DND-41 (cell line): ENCODE data around the gene AVPR1A.

Source experiments
- ATAC-seq: fragments of 200-7000 bp; cut with Tn5 transposase; 3 replicates; pipeline ENCODE4 v1.9.1; 2021; ENCODE audit warnings: low read depth; ENCODE audit not compliant: insufficient read depth
- DNase-seq: peaks from one replicate; pipeline ENCODE4 v3.0.0-alpha.2; 2020
- H2AFZ ChIP-seq: 2 replicates; pipeline ENCODE4 v1.6.0; 2012; ENCODE audit warnings: low read depth, low read length
- H3K27ac ChIP-seq: 2 replicates; pipeline ENCODE4 v1.5.1; 2012; ENCODE audit warnings: low read length, inconsistent platforms
- H3K27me3 ChIP-seq: fragments of 200-600 bp; sonication (generic); 2 replicates; pipeline ENCODE4 v1.6.0; 2012; ENCODE audit warnings: low read length, mild to moderate bottlenecking, inconsistent platforms; ENCODE audit not compliant: insufficient read depth, poor library complexity
- H3K36me3 ChIP-seq: 2 replicates; pipeline ENCODE4 v1.5.1; 2012; ENCODE audit warnings: low read length, inconsistent platforms; ENCODE audit not compliant: insufficient read depth
- H3K4me1 ChIP-seq: 2 replicates; pipeline ENCODE4 v1.5.1; 2012; ENCODE audit warnings: mild to moderate bottlenecking, low read length; ENCODE audit not compliant: insufficient read depth
- H3K4me2 ChIP-seq: 2 replicates; pipeline ENCODE4 v1.6.0; 2012; ENCODE audit warnings: mild to moderate bottlenecking, moderate library complexity, low read length, inconsistent platforms; ENCODE audit not compliant: insufficient read depth
- H3K4me3 ChIP-seq, 2 experiments: fragments of 200-600 bp in 1 of 2; shearing (Covaris generic) in 1 of 2; 2 replicates each; pipeline ENCODE4 v1.5.1; 2012 to 2016; ENCODE audit warnings: inconsistent platforms in 2 of 2, low read length in 2 of 2, mild to moderate bottlenecking in 2 of 2, low read depth in 1 of 2, moderate library complexity in 1 of 2
- H3K79me2 ChIP-seq: 2 replicates; pipeline ENCODE4 v1.6.0; 2012; ENCODE audit warnings: low read length, inconsistent platforms; ENCODE audit not compliant: insufficient read depth
- H3K9ac ChIP-seq: 2 replicates; pipeline ENCODE4 v1.6.0; 2012; ENCODE audit warnings: low read depth, mild to moderate bottlenecking, inconsistent platforms, low read length, moderate library complexity
- H3K9me3 ChIP-seq: 2 replicates; pipeline ENCODE4 v1.5.1; 2012; ENCODE audit warnings: low read length, moderate library complexity, mild to moderate bottlenecking, inconsistent platforms; ENCODE audit not compliant: insufficient read depth, severe bottlenecking
- H4K20me1 ChIP-seq: 2 replicates; pipeline ENCODE4 v1.6.0; 2012; ENCODE audit warnings: low read length; ENCODE audit not compliant: insufficient read depth
- EZH2 ChIP-seq: IDR thresholded peaks from 3 replicates; pipeline ENCODE4 v1.6.1; 2012; ENCODE audit warnings: borderline replicate concordance, low read depth, mild to moderate bottlenecking, moderate library complexity, low read length, inconsistent platforms; ENCODE audit not compliant: severe bottlenecking
- TF ChIP-seq, protein P1 (sequence below): IDR thresholded peaks from 2 replicates; pipeline ENCODE4 v1.5.1; 2012; ENCODE audit warnings: borderline replicate concordance, low read length, moderate library complexity, mild to moderate bottlenecking; ENCODE audit not compliant: poor library complexity, severe bottlenecking; ENCODE audit errors: extremely low read depth

Gene AVPR1A

DNA sequence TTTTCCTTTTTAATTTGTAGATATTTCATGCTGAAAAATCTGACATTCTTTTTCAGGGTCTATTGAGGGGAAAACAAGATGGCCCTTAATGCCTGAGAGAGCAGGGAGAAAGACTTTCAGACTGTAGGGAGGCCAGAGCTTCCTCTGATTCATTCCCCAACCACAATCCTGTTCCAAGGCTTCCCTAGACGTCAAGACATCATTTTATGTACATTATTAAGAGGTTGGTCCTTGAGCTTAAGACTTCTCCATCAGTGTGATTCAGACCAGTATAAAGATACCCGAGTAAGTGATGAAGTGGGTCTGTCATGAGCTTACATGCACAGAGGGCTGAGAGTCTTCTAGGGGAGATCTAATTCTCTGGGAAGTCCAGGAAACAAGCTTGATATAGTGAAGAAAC, 57.3 kb downstream of the AVPR1A start:
- H3K27me3 ChIP-seq = peaks cover 3% of the 10 kb centered on the region
- H3K4me2 ChIP-seq = no peak overlapping the region
- no peaks in the 10 kb centered on the region for H4K20me1 ChIP-seq
- no peaks in the 10 kb centered on the region for H3K79me2 ChIP-seq
- H3K9me3 ChIP-seq = no peaks in the 10 kb centered on the region
- H3K27ac ChIP-seq = no peak overlapping the region
- H3K4me1 ChIP-seq = no peaks in the 10 kb centered on the region
- ATAC-seq (no peak), DNase-seq (no peak)
- H2AFZ ChIP-seq = no peak overlapping the region
- H3K9ac ChIP-seq = no peak overlapping the region
- TF ChIP-seq, protein P1, sequence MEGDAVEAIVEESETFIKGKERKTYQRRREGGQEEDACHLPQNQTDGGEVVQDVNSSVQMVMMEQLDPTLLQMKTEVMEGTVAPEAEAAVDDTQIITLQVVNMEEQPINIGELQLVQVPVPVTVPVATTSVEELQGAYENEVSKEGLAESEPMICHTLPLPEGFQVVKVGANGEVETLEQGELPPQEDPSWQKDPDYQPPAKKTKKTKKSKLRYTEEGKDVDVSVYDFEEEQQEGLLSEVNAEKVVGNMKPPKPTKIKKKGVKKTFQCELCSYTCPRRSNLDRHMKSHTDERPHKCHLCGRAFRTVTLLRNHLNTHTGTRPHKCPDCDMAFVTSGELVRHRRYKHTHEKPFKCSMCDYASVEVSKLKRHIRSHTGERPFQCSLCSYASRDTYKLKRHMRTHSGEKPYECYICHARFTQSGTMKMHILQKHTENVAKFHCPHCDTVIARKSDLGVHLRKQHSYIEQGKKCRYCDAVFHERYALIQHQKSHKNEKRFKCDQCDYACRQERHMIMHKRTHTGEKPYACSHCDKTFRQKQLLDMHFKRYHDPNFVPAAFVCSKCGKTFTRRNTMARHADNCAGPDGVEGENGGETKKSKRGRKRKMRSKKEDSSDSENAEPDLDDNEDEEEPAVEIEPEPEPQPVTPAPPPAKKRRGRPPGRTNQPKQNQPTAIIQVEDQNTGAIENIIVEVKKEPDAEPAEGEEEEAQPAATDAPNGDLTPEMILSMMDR = no peak
- TF ChIP-seq EZH2 = no peak
- no peak overlapping the region for H3K4me3 ChIP-seq
- no peaks in the 10 kb centered on the region for H3K36me3 ChIP-seq

DNA sequence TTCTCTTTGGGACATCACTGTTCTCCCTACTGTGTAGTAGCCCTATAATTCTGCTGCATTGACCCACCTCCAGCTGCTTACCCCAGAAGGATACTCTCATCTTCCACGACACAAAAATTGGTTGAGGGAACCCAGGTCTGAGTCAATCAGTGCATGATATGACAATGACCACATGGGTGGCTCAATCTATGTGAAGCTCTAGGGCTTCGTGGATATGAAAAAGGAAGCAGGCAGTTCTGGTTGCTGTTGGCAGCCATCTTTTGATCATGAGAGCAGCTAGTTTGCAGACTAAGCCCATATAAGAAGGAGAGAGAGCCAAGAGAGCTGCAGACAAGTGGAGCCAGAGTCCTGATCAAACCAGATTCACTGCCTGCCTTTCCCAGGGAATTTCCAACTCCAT, 57.9 kb downstream of the AVPR1A start:
- Histone ChIP-seq H3K4me1 (no peaks in the 10 kb centered on the region), H3K27me3 (peaks cover 3% of the 10 kb centered on the region), H3K4me2 (no peak overlapping the region), H4K20me1 (no peaks in the 10 kb centered on the region), H3K4me3 (no peak overlapping the region), H3K79me2 (no peaks in the 10 kb centered on the region), H3K36me3 (no peaks in the 10 kb centered on the region), H2AFZ (peak overlapping the region; percentile 38; the same call in 1 of the 2 replicates), H3K9me3 (no peaks in the 10 kb centered on the region), H3K27ac (no peak overlapping the region), H3K9ac (no peak overlapping the region)
- DNase-seq (no peak), ATAC-seq (no peak)
- TF ChIP-seq EZH2 = no peak
- TF ChIP-seq, protein P1 = no peak
